ENCODE results near the gene SNAPC1.

Gene SNAPC1

DNA sequence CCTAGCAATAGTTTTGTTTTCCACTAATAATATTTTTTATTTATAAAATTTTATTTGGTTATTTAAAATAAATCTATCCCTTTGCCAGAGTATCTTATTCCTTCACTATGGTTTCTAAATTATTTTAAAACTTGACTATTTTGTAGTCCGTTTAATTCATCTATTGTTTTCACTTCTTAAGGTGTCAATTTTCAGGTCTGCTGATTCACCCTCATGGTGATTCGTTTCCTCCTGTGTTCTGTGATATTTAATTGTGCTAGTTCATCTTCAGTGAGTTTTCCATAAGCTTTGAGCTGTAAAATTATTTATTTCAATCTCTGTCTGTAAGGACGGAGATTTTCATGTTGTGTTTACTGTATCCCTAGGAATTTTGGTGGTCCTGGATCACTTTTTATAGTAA, 70.6 kb downstream of the SNAPC1 start:
- H3K27ac Mint-ChIP-seq = no peak overlapping the region
- no peaks in the 10 kb centered on the region for H3K27me3 Mint-ChIP-seq
- DNase-seq (no peak), ATAC-seq (no peak)
- no peak overlapping the region for H3K4me3 Mint-ChIP-seq
- H3K4me1 Mint-ChIP-seq = peaks cover 7% of the 10 kb centered on the region
- H3K9me3 Mint-ChIP-seq = no peaks in the 10 kb centered on the region

DNA sequence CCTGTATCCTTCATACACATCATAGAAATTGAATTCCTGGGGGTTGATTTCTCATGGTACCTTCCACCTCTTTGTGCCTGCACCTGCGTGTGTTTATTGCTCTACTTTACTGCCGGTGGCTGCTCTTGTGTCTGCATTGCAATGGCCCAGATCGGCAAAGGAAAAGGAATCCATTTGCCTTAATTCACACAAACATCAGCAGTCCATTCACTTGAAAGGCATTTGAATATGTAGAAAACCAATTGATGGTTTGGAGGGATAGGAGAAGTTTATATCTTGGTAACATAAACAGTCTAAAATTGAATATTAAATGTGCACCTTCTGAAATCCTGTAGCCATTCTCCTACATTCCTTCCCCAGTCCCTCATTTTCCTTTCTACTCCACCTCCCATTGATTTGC, 74.0 kb downstream of the SNAPC1 start:
- DNase-seq (no peak), ATAC-seq (no peak)
- Mint-ChIP-seq H3K4me1 (peaks cover 7% of the 10 kb centered on the region), H3K9me3 (no peaks in the 10 kb centered on the region), H3K27me3 (no peaks in the 10 kb centered on the region), H3K27ac (no peak overlapping the region), H3K4me3 (no peak overlapping the region)

DNA sequence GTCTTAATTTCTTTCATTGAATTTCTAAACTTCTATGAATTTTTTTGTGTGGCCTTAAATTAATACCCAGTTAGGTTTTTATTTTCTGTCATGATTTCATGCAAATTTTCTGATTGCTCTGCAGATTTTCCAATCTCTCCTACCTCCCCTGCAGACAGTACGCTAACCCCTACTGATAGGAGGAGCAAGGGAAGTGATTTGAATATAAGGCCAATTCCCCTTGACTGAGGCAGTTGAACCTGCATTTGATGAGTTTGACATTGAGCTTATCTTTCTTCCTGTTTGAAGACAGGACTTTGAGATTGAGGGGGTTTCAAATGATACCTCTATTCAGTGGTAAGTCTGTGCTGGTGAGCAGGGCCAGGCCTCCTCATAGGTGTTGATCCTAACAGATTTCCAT, 74.6 kb downstream of the SNAPC1 start:
- DNase-seq = no peak
- Mint-ChIP-seq H3K27ac (no peak overlapping the region), H3K4me1 (peaks cover 5% of the 10 kb centered on the region), H3K27me3 (no peaks in the 10 kb centered on the region), H3K9me3 (no peaks in the 10 kb centered on the region), H3K4me3 (no peak overlapping the region)
- no peak for ATAC-seq

DNA sequence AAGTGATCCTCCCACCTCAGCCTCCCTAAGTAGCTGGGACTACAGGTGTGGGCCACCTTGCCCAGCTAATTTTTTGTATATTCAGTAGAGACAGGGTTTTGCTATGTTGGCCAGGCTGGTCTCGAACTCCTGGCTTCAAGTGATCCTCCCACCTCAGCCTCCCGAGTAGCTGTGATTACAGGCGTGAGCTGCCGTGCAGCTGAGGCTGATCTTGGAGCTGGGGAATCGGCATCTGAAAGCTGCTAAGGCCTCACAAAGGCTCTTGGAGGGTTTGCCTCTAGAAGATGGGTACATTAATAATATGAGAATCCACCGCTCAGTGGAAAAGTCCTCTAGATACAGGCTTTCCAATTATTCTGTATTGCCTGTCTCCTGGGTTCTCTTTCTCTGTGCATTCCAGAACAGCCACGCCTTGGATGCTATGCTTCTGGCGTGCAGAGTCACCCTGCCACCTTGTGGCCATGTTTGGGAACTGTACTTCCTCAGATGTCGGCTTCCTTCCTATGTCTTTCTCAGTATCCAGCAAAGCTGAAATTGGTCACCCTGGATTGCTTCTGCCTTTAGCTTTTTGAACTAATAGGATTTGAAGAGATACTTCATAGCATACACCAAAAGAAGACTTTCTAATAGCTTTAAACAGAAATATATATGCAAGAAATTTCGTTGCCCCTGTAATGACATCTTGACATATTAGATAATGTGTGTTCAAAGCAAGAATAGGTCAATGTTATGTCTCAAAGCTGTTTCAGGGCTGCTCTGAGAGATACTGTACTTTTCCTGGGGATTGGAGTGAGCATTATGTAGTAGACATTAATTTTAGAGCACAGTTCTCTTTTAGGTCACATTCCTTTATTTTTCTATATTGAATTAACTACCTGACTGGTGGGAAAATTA, 75.4 kb downstream of the SNAPC1 start:
- DNase-seq (peak; percentile 66 to 77), ATAC-seq (peak; percentile 90)
- Mint-ChIP-seq H3K4me3 (no peak overlapping the region), H3K27me3 (no peaks in the 10 kb centered on the region), H3K4me1 (no peaks in the 10 kb centered on the region), H3K27ac (no peak overlapping the region), H3K9me3 (no peaks in the 10 kb centered on the region)

GRCh38 chr14:61838661-61839245, 76.5 kb downstream of the SNAPC1 start:
- DNase-seq = no peak
- H3K9me3 Mint-ChIP-seq = no peaks in the 10 kb centered on the region
- no peak overlapping the region for H3K27ac Mint-ChIP-seq

GRCh38 chr14:61839507-61839906, 77.3 kb downstream of the SNAPC1 start:
- Mint-ChIP-seq H3K4me3 (no peak overlapping the region), H3K4me1 (no peaks in the 10 kb centered on the region), H3K27me3 (no peaks in the 10 kb centered on the region), H3K9me3 (no peaks in the 10 kb centered on the region), H3K27ac (no peak overlapping the region)
- DNase-seq = no peak
- ATAC-seq = no peak

More at GRCh38 chr14:61838661-61839245, 76.5 kb downstream of the SNAPC1 start:
- no peak for ATAC-seq
- Mint-ChIP-seq H3K4me3 (no peak overlapping the region), H3K4me1 (no peaks in the 10 kb centered on the region), H3K27me3 (no peaks in the 10 kb centered on the region)

DNA sequence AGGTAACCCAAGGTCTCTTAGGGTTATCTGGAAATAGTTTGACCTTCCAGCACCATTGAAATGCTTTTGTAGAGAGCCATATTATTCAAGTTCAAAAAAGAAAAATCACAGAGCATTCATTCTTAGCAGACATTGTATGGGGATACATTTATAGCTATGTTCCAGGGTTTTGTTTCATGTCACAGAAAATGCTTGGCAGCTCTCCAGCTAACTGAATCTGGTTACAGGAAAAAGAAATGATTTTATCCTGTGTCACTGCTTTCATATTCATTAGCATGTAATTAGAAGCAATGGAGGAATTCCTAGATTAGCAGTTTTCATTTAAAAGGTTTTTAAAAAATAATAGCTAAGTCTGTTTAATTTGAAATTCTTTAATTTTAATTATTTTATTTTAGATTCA, 78.9 kb downstream of the SNAPC1 start:
- no peak for DNase-seq
- H3K27ac Mint-ChIP-seq = no peak overlapping the region
- no peaks in the 10 kb centered on the region for H3K4me1 Mint-ChIP-seq

More for the DNA sequence above, 78.9 kb downstream of the SNAPC1 start:
- Mint-ChIP-seq H3K4me3 (no peak overlapping the region), H3K9me3 (no peaks in the 10 kb centered on the region), H3K27me3 (no peaks in the 10 kb centered on the region)
- ATAC-seq = no peak

All from stimulated activated naive CD8-positive, alpha-beta T cell treated with anti-CD3 and anti-CD28 coated beads, Interleukin-15, amount 100 ng/mL, for 72 hours (primary cell).